C4-2B (cell line): ENCODE measurements around the gene ANTXR2.

Experiments used
- H3K27ac ChIP-seq: fragments of 450-650 bp; 2 replicates; pipeline ENCODE4 v1.5.1; 2017
- ZFX ChIP-seq: fragments of 450-650 bp; IDR thresholded peaks from 2 replicates; pipeline ENCODE4 v1.6.1; 2017
- TF ChIP-seq, protein P1 (sequence below): fragments of 450-650 bp; conservative IDR thresholded peaks from 2 replicates; pipeline ENCODE4 v1.5.1; 2017; ENCODE audit warnings: mild to moderate bottlenecking

The ANTXR2 gene

DNA sequence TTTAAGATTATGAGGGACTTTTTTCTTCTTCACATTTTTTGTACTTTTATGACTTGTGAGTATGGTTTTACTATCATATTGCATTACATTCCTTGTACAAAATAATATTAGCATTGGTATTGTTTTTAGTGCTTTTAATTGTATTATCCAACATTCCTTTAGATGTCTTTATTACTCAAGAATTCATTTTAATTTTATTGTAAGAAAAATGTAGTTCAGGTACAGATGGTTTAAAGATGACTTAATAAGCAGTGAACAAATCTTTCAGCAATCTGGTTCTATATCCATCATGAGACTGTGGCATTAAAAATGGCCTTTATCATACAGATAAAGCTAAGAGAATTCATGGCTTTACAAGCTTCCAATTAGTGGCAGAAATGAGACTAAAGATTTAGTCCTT, 191.6 kb downstream of the ANTXR2 start:
- H3K27ac ChIP-seq = no peak overlapping the region
- TF ChIP-seq, protein P1, sequence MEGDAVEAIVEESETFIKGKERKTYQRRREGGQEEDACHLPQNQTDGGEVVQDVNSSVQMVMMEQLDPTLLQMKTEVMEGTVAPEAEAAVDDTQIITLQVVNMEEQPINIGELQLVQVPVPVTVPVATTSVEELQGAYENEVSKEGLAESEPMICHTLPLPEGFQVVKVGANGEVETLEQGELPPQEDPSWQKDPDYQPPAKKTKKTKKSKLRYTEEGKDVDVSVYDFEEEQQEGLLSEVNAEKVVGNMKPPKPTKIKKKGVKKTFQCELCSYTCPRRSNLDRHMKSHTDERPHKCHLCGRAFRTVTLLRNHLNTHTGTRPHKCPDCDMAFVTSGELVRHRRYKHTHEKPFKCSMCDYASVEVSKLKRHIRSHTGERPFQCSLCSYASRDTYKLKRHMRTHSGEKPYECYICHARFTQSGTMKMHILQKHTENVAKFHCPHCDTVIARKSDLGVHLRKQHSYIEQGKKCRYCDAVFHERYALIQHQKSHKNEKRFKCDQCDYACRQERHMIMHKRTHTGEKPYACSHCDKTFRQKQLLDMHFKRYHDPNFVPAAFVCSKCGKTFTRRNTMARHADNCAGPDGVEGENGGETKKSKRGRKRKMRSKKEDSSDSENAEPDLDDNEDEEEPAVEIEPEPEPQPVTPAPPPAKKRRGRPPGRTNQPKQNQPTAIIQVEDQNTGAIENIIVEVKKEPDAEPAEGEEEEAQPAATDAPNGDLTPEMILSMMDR = no peak
- TF ChIP-seq ZFX = no peak

DNA sequence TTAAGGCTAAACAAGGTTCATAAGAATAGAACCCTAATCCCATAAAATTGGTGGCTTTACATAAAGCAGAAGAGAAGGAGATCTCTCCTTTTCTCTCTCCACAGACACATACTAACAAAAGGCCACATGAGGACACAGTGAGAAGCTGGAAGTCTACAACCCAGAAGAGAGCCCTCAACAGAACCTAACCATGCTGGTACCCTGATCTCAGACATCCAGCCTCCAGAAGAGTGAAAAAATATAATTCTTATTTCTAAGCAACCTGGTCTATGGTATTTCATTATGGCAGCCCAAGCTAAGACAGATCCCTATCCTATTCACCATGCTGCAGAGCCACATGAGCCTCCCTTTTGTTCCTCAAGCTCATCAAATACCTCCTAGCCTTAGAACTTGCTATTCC, 195.5 kb downstream of the ANTXR2 start:
- H3K27ac ChIP-seq = no peak overlapping the region
- no peak for TF ChIP-seq ZFX
- TF ChIP-seq, protein P1 = no peak

DNA sequence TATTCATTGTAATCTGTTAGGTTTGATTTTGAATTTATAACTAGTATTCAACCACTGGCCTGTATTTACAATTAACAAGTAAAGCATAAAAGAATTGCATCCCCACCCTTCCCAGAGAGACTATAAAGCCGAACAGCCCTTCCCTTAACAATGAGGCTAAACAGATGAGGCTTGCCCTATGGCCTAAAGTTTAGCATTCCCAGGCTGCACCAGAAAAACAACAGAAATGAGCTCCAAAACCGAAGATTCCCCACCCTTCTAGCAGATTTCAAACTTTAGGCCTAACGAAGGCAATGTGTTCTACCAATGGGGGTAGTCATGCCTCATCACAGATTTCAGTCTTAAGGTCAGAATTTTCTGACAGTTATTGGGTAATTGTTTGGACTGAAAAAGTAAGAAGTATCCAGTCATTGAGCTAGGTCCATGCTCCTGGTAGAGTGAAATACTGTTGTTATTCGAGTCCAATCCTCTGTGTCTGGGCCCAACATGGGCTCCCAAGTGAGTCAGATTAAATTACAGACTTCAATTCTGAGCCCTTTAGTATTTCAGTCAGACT, 197.6 kb downstream of the ANTXR2 start:
- TF ChIP-seq, protein P1 = no peak
- no peak for TF ChIP-seq ZFX
- H3K27ac ChIP-seq = no peak overlapping the region

DNA sequence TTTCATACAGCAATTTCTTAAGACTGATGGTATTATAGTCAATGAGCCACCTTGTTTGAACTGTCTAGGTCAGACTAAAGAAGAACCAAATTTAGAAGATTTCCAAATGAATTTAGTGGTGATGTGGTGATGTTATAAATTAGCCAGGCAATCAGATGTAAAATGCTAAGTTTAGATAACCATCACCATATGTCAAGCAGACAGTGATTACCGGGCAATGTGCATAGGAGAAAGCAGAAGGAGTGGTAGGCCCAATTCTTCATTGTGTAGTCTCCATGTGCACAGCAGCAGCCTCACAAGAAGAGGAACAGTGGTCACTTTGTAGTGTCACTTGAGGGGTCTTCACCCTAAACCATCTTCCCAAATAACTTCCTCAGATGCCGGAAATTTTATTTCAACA, 198.8 kb downstream of the ANTXR2 start:
- no peak for TF ChIP-seq ZFX
- TF ChIP-seq, protein P1 = no peak
- H3K27ac ChIP-seq = no peak overlapping the region

DNA sequence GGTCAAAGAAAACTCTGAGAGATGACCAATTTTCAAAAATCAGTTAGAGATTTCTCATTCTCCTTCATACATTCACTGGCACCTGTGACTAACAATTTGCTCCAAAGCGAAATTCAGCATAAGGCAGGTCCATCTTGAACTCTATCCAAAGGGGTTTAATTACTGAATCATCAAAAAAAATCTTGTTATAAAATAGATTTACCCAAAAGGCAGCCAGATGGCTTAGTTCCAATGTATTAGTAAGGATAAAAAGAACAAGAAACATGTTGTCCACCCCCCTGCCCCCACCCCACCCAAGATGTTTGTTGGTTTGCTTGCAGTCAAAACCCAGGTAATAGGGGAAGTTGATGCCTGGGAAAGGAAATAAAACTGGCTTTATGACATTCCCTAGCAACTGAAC, 200.3 kb downstream of the ANTXR2 start:
- no peak overlapping the region for H3K27ac ChIP-seq
- no peak for TF ChIP-seq ZFX
- TF ChIP-seq, protein P1 = no peak

DNA sequence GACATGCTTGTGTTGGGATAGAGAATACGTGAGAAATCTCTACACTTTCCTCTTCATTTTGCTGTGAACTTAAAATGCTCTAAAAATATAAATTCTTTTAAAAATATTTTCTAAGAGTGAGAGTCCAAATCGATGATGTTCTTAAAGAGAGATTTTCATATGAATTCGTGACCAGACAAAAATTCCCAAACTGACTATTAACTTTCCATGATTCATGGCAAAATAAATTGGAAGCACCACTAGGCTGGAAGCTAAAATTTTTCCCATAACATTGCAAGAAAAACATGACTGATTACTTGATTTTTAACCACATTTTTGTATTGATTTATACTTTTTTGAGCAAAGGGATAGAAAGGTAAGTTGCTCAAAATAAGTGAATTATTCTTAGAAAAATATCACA, 201.1 kb downstream of the ANTXR2 start:
- TF ChIP-seq ZFX = no peak
- TF ChIP-seq, protein P1 = no peak

DNA sequence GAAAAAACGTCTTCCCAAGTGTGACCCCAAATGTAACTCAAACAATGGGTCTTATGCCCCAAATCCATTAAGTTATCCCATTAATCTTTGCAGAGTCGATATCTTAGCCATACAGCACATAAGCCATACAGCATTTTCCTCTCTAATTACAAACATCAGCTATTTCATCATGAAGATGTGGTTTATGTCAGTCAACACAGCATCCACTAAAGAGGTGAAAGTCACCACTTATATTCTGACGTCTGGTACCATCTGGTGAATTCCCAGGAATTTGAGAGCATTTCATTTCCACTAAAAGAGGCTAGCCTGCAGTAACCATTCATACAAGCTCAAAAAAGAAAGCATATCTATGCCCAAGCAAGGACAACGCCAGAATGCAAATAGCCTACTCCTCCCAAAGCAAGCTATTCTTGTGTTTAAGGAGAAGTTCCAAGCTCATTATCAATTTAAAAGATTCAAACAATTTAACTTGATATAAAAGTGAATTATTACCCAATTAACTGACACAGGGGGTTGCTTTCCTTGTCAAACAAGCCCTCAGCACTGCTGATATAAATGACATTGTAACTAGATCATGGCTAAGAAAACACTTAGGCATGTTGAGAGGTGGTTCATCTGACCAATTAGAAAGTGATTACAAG, 203.3 kb downstream of the ANTXR2 start:
- no peak overlapping the region for H3K27ac ChIP-seq
- TF ChIP-seq, protein P1 = no peak
- no peak for TF ChIP-seq ZFX

More for the DNA sequence above, 201.1 kb downstream of the ANTXR2 start:
- H3K27ac ChIP-seq = no peak overlapping the region
